H9 (cell line): ENCODE measurements around the gene BEND5. TPM values are rescaled to one million over a fixed set of nuclear protein-coding genes. Genes with fewer than 3 reads are reported as not detected.

ENCODE experiments used
- DNase-seq: peaks from one replicate; pipeline ENCODE4 v3.0.0-alpha.2; 2017
- H2AFZ ChIP-seq: one replicate; pipeline ENCODE4 v1.6.1; 2013; ENCODE audit warnings: mild to moderate bottlenecking, low read length, control low read depth, moderate library complexity
- H2AK5ac ChIP-seq: 2 replicates; pipeline ENCODE4 v1.6.1; 2013; ENCODE audit warnings: low read length, control low read depth, mixed read lengths; ENCODE audit not compliant: insufficient read length
- H2BK120ac ChIP-seq: one replicate; pipeline ENCODE4 v1.6.1; 2013; ENCODE audit warnings: low read depth, mild to moderate bottlenecking, low read length, control low read depth, inconsistent platforms; ENCODE audit not compliant: poor library complexity, severe bottlenecking
- H2BK12ac ChIP-seq: 2 replicates; pipeline ENCODE4 v1.6.1; 2013; ENCODE audit warnings: low read length, control low read depth, mixed read lengths, low read depth; ENCODE audit not compliant: insufficient read length
- H2BK15ac ChIP-seq: 2 replicates; pipeline ENCODE4 v1.6.1; 2013; ENCODE audit warnings: low read depth, low read length, control low read depth
- H2BK20ac ChIP-seq: one replicate; pipeline ENCODE4 v1.6.1; 2013; ENCODE audit warnings: low read depth, mild to moderate bottlenecking, low read length, control low read depth, inconsistent platforms; ENCODE audit not compliant: poor library complexity, severe bottlenecking
- H2BK5ac ChIP-seq: 2 replicates; pipeline ENCODE4 v1.6.1; 2013; ENCODE audit warnings: low read length, control low read depth, mixed read lengths; ENCODE audit not compliant: insufficient read length
- H3K14ac ChIP-seq: 2 replicates; pipeline ENCODE4 v1.6.1; 2013; ENCODE audit warnings: low read length, control low read depth; ENCODE audit not compliant: insufficient read depth
- H3K18ac ChIP-seq: 2 replicates; pipeline ENCODE4 v1.6.1; 2013; ENCODE audit warnings: low read depth, mild to moderate bottlenecking, mixed read lengths, low read length, control low read depth; ENCODE audit not compliant: insufficient read length
- H3K23ac ChIP-seq: 2 replicates; pipeline ENCODE4 v1.6.1; 2013; ENCODE audit warnings: low read length, control low read depth, mixed read lengths, low read depth; ENCODE audit not compliant: insufficient read length
- H3K23me2 ChIP-seq: 2 replicates; pipeline ENCODE4 v1.6.1; 2013; ENCODE audit warnings: low read depth, mild to moderate bottlenecking, mixed read lengths, low read length, control low read depth; ENCODE audit not compliant: insufficient read length, poor library complexity, severe bottlenecking
- H3K27ac ChIP-seq: 2 replicates; pipeline ENCODE4 v1.5.1; 2013; ENCODE audit warnings: low read length, control low read depth, mixed read lengths, low read depth; ENCODE audit not compliant: insufficient read length
- H3K27me3 ChIP-seq: 2 replicates; pipeline ENCODE4 v1.6.1; 2013; ENCODE audit warnings: low read length, control low read depth, inconsistent platforms; ENCODE audit not compliant: insufficient read depth
- H3K4ac ChIP-seq: 2 replicates; pipeline ENCODE4 v1.6.1; 2013; ENCODE audit warnings: low read depth, mild to moderate bottlenecking, control low read depth, inconsistent platforms, low read length, moderate library complexity
- H3K4me1 ChIP-seq: 2 replicates; pipeline ENCODE4 v1.6.1; 2013; ENCODE audit warnings: low read length, control low read depth, inconsistent platforms; ENCODE audit not compliant: insufficient read depth
- H3K4me2 ChIP-seq: 2 replicates; pipeline ENCODE4 v1.6.1; 2013; ENCODE audit warnings: low read length, control low read depth, mixed read lengths; ENCODE audit not compliant: insufficient read length, insufficient read depth
- H3K56ac ChIP-seq: 2 replicates; pipeline ENCODE4 v1.6.1; 2013; ENCODE audit warnings: low read depth, mild to moderate bottlenecking, mixed read lengths, low read length, control low read depth; ENCODE audit not compliant: insufficient read length
- H3K79me1 ChIP-seq: 2 replicates; pipeline ENCODE4 v1.6.1; 2013; ENCODE audit warnings: low read depth, mild to moderate bottlenecking, moderate library complexity, low read length, control low read depth, inconsistent platforms; ENCODE audit not compliant: insufficient read depth, poor library complexity, severe bottlenecking
- H3K79me2 ChIP-seq: 2 replicates; pipeline ENCODE4 v1.6.1; 2013; ENCODE audit warnings: low read length, control low read depth, inconsistent platforms; ENCODE audit not compliant: insufficient read depth
- H3K9ac ChIP-seq: 2 replicates; pipeline ENCODE4 v1.6.1; 2013; ENCODE audit warnings: low read length, control low read depth, mixed read lengths; ENCODE audit not compliant: insufficient read length; ENCODE audit errors: extremely low read depth
- H3K9me3 ChIP-seq: one replicate; pipeline ENCODE4 v1.6.1; 2013; ENCODE audit warnings: low read depth, low read length, inconsistent platforms; ENCODE audit not compliant: control insufficient read depth
- H3T11ph ChIP-seq: one replicate; pipeline ENCODE4 v1.6.1; 2013; ENCODE audit warnings: mild to moderate bottlenecking, low read length, control low read depth, inconsistent platforms
- H4K20me1 ChIP-seq: one replicate; pipeline ENCODE4 v1.6.1; 2013; ENCODE audit not compliant: control insufficient read depth, insufficient read length, insufficient read depth
- H4K5ac ChIP-seq: 2 replicates; pipeline ENCODE4 v1.6.1; 2013; ENCODE audit warnings: low read depth, mild to moderate bottlenecking, mixed read lengths, low read length, control low read depth; ENCODE audit not compliant: insufficient read length
- H4K8ac ChIP-seq: replicated peaks from 2 replicates; pipeline ENCODE4 v1.6.1; 2013; ENCODE audit warnings: low read length, control low read depth, mixed read lengths, low read depth; ENCODE audit not compliant: insufficient read length
- H4K91ac ChIP-seq: 2 replicates; pipeline ENCODE4 v1.6.1; 2013; ENCODE audit warnings: low read depth, mild to moderate bottlenecking, moderate library complexity, mixed read lengths, low read length, control low read depth; ENCODE audit not compliant: insufficient read length
- H3K27ac Mint-ChIP-seq, 3 experiments: 2 replicates in 2 of 3; 3 replicates in 1 of 3; pipeline ENCODE4 v1.8.0; 2020 to 2021; ENCODE audit warnings: mixed read lengths in 3 of 3, mild to moderate bottlenecking in 1 of 3, moderate library complexity in 1 of 3
- H3K27me3 Mint-ChIP-seq: 2 replicates; pipeline ENCODE4 v1.8.0; 2021; ENCODE audit warnings: low read depth, mild to moderate bottlenecking, moderate library complexity, mixed read lengths
- H3K36me3 Mint-ChIP-seq, 3 experiments: 2 replicates in 2 of 3; 3 replicates in 1 of 3; pipeline ENCODE4 v1.8.0; 2020 to 2021; ENCODE audit warnings: low read depth in 3 of 3, mixed read lengths in 3 of 3; ENCODE audit not compliant: insufficient read depth in 1 of 3
- H3K4me1 Mint-ChIP-seq, 2 experiments: 2 replicates each; pipeline ENCODE4 v1.8.0; 2020; ENCODE audit warnings: mixed read lengths in 2 of 2
- H3K4me3 Mint-ChIP-seq, 2 experiments: 2 replicates in 1 of 2; 3 replicates in 1 of 2; pipeline ENCODE4 v1.8.0; 2020 to 2021; ENCODE audit warnings: mild to moderate bottlenecking in 2 of 2, mixed read lengths in 2 of 2, moderate library complexity in 1 of 2
- H3K9me3 Mint-ChIP-seq, 2 experiments: 2 replicates in 1 of 2; 3 replicates in 1 of 2; pipeline ENCODE4 v1.8.0; 2020; ENCODE audit warnings: mild to moderate bottlenecking in 2 of 2, mixed read lengths in 2 of 2, moderate library complexity in 1 of 2
- WGBS: extraction: QIAGEN DNeasy Blood & Tissue Kit; methylation state at CpG from one replicate; pipeline ENCODE4 v1.1.7; 2013; ENCODE audit warnings: missing lambda C conversion rate, low lambda C conversion rate, mixed read lengths; ENCODE audit not compliant: insufficient read length; ENCODE audit errors: extremely low coverage; 5-methylcytosine and 5-hydroxymethylcytosine counted together
- total RNA-seq: library from RNA; stranded (reverse); gene quantifications from 2 replicates; pipeline ENCODE4 v1.2.1, GENCODE V29; 2021
- TF ChIP-seq, protein P1 (sequence below): fragments of 200-600 bp; sonication (generic); conservative IDR thresholded peaks from 3 replicates; pipeline ENCODE4 v1.8.0; 2021; ENCODE audit warnings: antibody characterized with exemption, mild to moderate bottlenecking

The BEND5 gene
- total RNA-seq, 1 experiment from 2014 or later: 4.8 TPM

DNA sequence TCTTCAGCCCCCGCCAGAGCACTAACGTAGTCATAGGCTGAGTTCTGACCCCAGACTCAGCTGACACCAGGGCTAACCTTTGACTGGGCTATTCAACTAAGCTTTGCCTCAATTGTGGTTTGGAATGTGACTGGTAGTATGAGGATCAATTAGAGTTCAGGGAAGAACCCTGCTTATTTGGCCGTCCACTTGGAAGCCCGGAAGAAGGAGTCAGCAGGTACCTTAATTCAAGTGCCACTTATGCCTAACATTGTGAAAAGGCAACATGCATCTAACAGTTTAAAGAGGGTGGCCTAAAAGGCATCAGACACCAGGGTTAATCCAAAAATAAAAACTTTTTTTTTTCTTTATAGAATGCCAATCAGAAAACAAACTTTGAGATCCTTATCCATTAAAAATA lies 92.3 kb downstream of the BEND5 start:
- no peaks in the 10 kb centered on the region for H3K9me3 ChIP-seq
- H3K23ac ChIP-seq: no peak overlapping the region
- H2BK5ac ChIP-seq: no peak overlapping the region
- H4K8ac ChIP-seq: no peak overlapping the region
- no peaks in the 10 kb centered on the region for H3K9me3 Mint-ChIP-seq
- WGBS: no CpG with 5 or more reads among the region's 4 CpGs
- no peaks in the 10 kb centered on the region for H4K20me1 ChIP-seq
- H3K18ac ChIP-seq: no peak overlapping the region
- no peak overlapping the region for H2BK12ac ChIP-seq
- no peak overlapping the region for H3T11ph ChIP-seq
- H3K4ac ChIP-seq: no peak overlapping the region
- H3K4me2 ChIP-seq: no peak overlapping the region
- H3K27ac Mint-ChIP-seq: no peak overlapping the region
- no peak overlapping the region for H3K27ac ChIP-seq
- no peaks in the 10 kb centered on the region for H3K36me3 Mint-ChIP-seq
- H3K79me1 ChIP-seq: no peaks in the 10 kb centered on the region
- H2AK5ac ChIP-seq: no peak overlapping the region
- no peak overlapping the region for H2BK120ac ChIP-seq
- H3K23me2 ChIP-seq: no peaks in the 10 kb centered on the region
- peaks cover 6% of the 10 kb centered on the region for H3K27me3 Mint-ChIP-seq
- H3K4me1 Mint-ChIP-seq: peaks cover 14 to 28% of the 10 kb centered on the region in 2 experiments
- H3K4me1 ChIP-seq: peaks cover 4% of the 10 kb centered on the region; the same call in 1 of the 2 replicates
- no peak for DNase-seq
- H2BK20ac ChIP-seq: no peak overlapping the region
- H3K79me2 ChIP-seq: no peaks in the 10 kb centered on the region
- H3K27me3 ChIP-seq: no peaks in the 10 kb centered on the region
- H3K9ac ChIP-seq: no peak overlapping the region
- no peak overlapping the region for H3K14ac ChIP-seq
- no peak overlapping the region for H3K4me3 Mint-ChIP-seq
- no peak overlapping the region for H3K56ac ChIP-seq
- no peak overlapping the region for H4K5ac ChIP-seq
- no peak overlapping the region for H4K91ac ChIP-seq
- TF ChIP-seq, protein P1, sequence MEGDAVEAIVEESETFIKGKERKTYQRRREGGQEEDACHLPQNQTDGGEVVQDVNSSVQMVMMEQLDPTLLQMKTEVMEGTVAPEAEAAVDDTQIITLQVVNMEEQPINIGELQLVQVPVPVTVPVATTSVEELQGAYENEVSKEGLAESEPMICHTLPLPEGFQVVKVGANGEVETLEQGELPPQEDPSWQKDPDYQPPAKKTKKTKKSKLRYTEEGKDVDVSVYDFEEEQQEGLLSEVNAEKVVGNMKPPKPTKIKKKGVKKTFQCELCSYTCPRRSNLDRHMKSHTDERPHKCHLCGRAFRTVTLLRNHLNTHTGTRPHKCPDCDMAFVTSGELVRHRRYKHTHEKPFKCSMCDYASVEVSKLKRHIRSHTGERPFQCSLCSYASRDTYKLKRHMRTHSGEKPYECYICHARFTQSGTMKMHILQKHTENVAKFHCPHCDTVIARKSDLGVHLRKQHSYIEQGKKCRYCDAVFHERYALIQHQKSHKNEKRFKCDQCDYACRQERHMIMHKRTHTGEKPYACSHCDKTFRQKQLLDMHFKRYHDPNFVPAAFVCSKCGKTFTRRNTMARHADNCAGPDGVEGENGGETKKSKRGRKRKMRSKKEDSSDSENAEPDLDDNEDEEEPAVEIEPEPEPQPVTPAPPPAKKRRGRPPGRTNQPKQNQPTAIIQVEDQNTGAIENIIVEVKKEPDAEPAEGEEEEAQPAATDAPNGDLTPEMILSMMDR: no peak
- no peak overlapping the region for H2BK15ac ChIP-seq
- H2AFZ ChIP-seq: no peak overlapping the region
